HFF-Myc (cell line): ENCODE measurements around the gene LSAMP.

Experiments used
- DNase-seq: peaks from one replicate; pipeline ENCODE4 v3.0.0-alpha.2; 2011; ENCODE audit warnings: low read depth; ENCODE audit errors: extremely low read depth
- H3K4me3 ChIP-seq: replicated peaks from 2 replicates; pipeline ENCODE4 v1.5.1; 2011; ENCODE audit warnings: low read depth, mild to moderate bottlenecking, control low read depth, low read length
- TF ChIP-seq, protein P1 (sequence below): IDR thresholded peaks from 2 replicates; pipeline ENCODE4 v1.5.1; 2012; ENCODE audit warnings: mild to moderate bottlenecking, low read depth, low read length, control low read depth; ENCODE audit errors: missing control alignments

The LSAMP gene

GRCh38 chr3:115832265-115832664 lies 613.0 kb downstream of the LSAMP start:
- DNase-seq, result no peak
- H3K4me3 ChIP-seq, result no peak overlapping the region
- TF ChIP-seq, protein P1, sequence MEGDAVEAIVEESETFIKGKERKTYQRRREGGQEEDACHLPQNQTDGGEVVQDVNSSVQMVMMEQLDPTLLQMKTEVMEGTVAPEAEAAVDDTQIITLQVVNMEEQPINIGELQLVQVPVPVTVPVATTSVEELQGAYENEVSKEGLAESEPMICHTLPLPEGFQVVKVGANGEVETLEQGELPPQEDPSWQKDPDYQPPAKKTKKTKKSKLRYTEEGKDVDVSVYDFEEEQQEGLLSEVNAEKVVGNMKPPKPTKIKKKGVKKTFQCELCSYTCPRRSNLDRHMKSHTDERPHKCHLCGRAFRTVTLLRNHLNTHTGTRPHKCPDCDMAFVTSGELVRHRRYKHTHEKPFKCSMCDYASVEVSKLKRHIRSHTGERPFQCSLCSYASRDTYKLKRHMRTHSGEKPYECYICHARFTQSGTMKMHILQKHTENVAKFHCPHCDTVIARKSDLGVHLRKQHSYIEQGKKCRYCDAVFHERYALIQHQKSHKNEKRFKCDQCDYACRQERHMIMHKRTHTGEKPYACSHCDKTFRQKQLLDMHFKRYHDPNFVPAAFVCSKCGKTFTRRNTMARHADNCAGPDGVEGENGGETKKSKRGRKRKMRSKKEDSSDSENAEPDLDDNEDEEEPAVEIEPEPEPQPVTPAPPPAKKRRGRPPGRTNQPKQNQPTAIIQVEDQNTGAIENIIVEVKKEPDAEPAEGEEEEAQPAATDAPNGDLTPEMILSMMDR, result no peak

GRCh38 chr3:115831864-115832263 lies 613.4 kb downstream of the LSAMP start:
- TF ChIP-seq, protein P1, result no peak
- no peak overlapping the region for H3K4me3 ChIP-seq
- no peak for DNase-seq

GRCh38 chr3:115830764-115831395 lies 614.4 kb downstream of the LSAMP start:
- H3K4me3 ChIP-seq, result no peak overlapping the region
- DNase-seq, result no peak
- TF ChIP-seq, protein P1, result no peak

DNA sequence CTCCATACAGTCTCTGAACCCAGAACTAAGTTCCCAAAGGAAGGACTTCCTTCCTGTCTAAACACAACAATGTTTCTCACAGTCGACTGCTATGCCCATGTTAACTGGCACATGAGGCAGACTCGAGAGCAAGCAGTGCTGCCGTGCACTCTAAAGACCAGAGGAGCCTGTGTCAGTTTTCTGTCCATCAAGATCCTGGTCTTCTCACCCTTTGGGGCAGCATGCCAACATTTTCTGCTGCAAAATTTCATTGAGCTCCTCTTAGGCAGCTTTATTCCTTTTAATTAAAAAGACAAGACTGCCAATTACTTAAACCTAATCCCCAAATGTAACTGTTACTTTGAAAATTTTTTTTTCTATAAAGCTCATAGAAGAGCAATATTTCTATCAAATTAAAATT lies 616.9 kb downstream of the LSAMP start:
- no peak overlapping the region for H3K4me3 ChIP-seq
- TF ChIP-seq, protein P1, result no peak
- no peak for DNase-seq

GRCh38 chr3:115827495-115827894 lies 617.8 kb downstream of the LSAMP start:
- TF ChIP-seq, protein P1, result no peak
- no peak overlapping the region for H3K4me3 ChIP-seq
- no peak for DNase-seq

GRCh38 chr3:115825046-115825445 lies 620.2 kb downstream of the LSAMP start:
- DNase-seq, result no peak
- TF ChIP-seq, protein P1, result no peak
- no peak overlapping the region for H3K4me3 ChIP-seq

DNA sequence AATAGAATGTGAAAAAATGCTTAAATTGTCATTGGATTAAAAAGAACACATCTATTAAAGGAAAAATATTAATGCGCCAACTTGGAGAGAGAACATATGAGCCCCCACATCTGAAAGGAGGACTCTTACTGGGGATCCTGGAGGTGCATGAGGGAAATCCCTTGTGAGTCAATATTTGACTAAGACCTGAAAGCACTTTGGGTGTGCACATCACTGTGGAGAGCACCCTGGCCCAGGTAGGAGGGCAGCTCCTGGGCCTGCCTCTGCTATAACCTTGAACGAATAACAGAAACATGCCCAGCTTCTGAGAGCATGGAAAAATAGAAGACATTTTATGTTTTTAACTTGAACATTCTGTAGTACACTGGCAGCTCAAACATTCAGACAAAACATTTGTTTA lies 622.2 kb downstream of the LSAMP start:
- no peak for DNase-seq
- TF ChIP-seq, protein P1, result no peak
- H3K4me3 ChIP-seq, result no peak overlapping the region
